Measurements from ENCODE around the gene TRANK1.
"Not testable (repeated sequence)": the region's sequence is repeated elsewhere in the genome, so short reads cannot be mapped to it uniquely, and the experiment has no call there.

Gene TRANK1

GRCh38 chr3:36911990-36912804, 32.7 kb downstream of the TRANK1 start:
- DNase-seq: no peak

DNA sequence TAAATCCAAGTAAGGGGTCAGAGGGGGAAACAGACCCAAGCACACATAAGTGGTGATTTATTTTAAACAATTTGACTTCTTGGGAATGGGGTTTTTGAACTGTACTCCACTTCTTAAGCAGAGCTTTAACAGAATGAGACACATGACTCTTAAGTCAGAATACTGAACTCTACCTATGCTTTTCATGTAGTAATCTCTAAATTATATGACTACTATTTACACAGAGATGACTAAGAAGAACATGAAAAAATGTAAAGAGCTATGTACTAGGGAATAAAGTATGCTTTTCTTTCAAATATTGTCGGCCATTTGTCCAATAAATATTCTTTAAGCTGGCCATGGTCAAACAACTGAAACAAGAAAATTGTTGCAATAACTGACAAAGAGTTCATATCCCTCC, 35.2 kb downstream of the TRANK1 start:
- no peak for DNase-seq

GRCh38 chr3:36909181-36909580, 35.7 kb downstream of the TRANK1 start:
- no peak for DNase-seq

DNA sequence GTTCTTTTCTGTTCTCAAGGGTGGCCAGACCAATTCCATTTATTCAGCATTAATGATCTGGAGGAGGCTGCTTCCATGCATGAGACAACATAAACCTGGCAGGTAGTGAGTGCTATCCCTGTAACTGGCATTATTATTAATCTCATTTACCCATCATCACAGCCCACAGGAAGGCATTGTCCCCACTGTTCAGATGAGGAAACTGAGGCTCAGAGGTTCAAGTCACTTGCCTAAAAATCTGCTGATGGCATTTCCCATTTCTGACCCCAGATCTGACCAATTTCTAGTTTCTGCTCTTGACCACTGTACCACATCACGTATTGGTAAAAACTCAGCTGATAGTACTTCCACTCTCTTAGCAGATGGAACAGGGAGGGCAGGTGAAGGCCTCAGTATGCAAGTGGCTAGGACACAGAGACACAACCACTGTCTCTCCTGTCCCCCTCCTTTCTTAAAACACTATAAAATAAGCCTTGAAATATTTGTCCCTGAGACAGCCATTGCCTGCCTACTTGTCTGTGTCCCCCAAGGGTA, 36.1 kb downstream of the TRANK1 start:
- no peak for DNase-seq

GRCh38 chr3:36907911-36908646, 36.8 kb downstream of the TRANK1 start:
- DNase-seq: no peak

GRCh38 chr3:36906504-36907149, 38.2 kb downstream of the TRANK1 start:
- DNase-seq: no peak

DNA sequence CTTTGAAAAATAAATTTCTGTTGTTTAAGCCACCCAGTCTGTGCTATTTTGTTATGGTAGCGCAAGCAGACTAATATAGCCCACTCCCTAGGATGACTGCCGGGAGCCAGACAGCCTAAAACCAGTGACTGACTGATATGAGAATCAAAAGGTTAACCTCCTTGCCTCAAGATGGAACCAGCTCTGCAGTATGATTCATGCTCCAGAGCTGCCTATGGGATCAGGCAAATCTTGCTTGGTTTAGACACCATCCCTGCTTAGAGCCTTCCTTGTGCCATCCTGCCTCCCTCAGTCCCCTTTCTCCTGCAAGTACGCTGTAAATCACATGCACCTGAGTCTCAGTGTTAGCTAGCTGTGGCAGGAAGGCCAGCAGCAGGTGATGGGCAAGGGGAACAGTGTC, 39.3 kb downstream of the TRANK1 start:
- DNase-seq: no peak

DNA sequence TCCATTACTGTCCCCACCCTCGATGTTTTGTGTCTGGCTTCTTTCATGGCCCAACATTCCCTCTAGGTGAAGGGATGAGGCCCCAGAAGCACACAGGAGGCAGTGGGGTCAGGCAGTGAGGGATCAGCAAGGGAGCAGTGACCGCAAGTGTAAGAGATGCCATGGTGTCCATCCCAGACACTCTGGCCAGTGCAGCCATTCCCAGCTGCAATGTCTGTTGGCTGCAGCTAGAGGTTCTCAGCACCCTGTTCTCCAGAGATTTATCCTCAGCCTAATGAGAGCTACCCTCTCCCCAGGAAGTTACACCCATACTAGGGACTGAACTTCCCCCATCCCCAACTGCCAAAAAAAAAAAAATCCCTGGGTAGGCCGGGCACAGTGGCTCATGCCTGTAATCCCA, 40.2 kb downstream of the TRANK1 start:
- no peak for DNase-seq

DNA sequence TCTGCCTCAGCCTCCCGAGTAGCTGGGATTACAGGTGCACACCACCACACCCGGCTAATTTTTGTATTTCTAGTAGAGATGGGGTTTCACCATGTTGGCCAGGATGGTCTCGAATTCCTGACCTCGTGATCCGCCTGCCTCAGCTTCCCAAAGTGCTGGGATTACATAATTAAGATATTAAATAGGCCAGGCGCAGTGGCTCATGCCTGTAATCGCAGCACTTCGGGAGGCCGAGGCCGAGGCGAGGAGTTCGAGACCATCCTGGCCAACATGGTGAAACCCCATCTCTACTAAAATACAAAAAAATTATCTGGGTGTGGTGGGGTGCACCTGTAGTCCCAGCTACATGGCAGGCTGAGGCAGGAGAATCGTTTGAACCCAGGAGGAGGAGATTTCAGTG, 40.8 kb downstream of the TRANK1 start:
- not testable (repeated sequence) for DNase-seq

- no peak for DNase-seq
Observed at GRCh38 chr3:36903119-36903882, 41.6 kb downstream of the TRANK1 start.

DNA sequence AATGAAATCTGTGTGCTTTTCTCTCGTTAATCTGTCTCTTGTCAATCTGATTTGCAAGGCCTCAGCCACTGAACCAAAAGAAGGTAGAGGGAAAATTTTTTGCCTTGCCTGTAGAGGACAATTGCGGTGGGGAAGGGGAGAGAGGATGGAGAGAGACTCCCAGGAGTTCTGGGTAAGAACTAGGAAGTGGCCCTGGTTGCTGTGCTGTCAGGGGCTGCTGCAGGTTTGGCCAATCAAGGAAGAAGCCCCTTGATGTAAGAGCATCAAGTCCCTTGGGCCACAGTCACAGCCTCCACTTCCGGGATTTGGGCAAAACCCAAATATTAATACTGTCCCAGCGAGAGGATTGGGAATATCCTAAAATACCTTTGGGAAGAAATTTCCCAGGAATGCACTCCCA, 43.3 kb downstream of the TRANK1 start:
- DNase-seq: no peak

DNA sequence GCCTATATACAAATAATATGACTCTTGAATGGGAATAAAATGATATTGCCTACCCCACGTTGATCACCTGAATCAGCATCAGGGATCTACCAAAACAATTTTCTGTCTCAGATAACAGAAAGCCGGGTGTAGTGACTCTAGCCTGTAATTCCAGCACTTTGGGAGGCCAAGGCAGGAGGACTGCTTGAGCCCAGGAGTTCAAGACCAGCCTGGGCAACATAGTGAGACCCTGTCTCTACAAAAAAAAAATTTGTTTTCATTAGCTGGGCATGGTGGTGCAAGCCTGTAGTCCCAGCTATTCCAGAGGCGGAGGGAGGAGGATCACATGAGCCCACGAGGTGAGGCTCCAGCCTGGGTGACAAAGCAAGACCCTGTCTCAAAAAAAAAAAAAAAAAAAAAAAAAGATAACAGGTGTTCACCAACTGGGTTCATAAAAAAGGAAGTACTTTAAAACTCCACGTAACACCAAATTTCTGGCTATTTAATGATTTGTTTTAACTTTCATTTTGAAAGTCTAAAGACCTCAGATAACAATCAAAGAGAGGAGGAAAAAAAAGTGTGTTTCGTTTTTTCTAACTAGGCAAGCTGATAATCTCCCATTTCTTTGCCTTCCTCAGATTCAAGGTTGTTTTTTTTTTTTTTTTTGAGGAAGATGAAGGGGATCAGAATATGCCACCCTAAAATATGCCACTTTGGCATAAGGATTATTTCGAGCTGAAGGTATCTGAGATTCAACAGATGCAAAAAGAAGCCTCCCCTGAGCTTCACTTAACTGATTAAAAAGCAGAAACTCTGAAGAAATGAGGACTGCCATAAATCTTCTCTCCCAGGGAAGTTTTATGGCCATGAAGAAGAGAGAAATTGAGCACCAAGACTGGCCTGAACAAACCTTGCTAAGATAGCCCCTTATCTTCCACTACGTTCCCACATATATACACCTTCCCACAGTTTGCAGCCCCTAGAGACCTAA, 44.1 kb downstream of the TRANK1 start:
- no peak for DNase-seq

DNA sequence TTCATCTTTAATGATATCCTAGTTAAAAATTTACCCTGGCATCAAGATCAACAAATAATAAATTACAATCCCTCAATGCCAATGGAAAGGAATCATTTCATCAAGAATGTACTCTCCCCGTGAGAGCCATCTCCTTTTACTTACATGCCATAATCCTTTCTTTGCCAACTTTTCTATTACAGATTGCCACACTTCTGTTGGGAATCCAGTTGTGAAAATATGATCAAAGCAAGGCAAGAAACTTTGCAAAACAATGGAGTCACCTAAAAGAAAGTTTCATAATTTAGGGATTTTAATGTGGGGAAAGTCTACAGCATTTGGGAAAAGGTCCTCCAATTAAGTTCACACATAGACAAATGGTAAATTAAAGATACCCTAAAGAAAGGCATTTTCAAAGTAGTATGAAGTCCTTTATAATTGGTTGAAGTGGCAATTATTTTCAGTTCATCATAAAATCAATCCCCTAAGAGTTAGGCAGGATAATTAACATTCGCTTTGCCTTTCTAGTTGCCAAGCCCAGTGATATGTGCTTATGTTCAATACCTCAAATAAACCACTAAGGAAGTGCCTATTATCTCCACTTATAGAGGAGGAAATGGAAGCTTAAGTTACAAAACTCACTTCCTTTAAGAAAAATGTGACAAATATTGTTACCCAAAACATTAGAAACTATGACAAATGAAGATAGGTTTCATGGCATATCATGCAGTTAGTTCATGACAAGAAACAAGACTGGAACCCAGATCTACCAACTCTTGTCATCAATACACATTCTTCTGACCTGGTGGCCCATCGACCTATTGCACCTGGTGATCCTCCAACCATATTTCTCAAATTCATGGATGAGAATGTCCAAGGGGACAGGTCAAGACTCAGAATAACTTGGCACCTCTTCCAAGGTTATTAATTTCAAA, 49.1 kb downstream of the TRANK1 start:
- DNase-seq: no peak

- no peak for DNase-seq
Observed at GRCh38 chr3:36894914-36895313, 49.9 kb downstream of the TRANK1 start.

DNA sequence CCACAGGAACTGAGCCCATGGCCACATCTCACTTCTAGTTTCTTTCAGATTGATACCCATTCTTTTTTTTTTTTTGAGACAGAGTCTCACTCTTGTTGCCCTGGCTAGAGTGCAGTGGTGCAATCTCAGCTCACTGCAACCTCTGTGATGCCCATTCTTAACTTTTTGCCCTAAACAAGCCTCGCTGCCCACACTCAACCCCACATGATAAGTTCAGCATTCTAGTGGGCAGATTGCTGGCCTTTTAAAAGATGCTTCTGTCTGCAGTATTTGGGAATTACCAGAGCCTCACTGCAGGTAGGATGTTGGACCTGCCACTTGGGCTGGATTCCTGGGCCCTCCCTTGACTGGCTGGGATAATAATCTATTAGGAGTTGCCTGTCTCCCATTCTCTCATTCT, 51.0 kb downstream of the TRANK1 start:
- DNase-seq: no peak

DNA sequence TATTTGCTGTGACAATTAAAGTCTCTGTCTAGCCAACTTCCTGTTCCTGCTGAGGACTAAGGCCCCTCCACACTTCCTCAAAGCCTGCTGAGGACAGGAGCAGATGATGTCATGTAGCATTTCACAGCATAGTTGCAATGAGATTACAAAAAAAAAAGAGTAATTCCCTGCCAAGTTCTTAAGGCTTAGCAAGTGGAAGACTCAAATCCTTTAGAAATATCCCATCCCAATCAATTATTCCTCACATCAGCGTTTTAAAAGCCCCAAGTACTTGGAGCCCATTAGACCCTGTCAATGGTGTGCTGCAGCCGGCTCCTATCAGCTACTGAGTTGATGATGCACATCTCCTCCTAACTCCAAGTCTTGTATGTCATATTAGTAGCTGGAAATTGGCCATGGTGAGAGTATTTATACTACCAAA, 51.7 kb downstream of the TRANK1 start:
- no peak for DNase-seq

DNA sequence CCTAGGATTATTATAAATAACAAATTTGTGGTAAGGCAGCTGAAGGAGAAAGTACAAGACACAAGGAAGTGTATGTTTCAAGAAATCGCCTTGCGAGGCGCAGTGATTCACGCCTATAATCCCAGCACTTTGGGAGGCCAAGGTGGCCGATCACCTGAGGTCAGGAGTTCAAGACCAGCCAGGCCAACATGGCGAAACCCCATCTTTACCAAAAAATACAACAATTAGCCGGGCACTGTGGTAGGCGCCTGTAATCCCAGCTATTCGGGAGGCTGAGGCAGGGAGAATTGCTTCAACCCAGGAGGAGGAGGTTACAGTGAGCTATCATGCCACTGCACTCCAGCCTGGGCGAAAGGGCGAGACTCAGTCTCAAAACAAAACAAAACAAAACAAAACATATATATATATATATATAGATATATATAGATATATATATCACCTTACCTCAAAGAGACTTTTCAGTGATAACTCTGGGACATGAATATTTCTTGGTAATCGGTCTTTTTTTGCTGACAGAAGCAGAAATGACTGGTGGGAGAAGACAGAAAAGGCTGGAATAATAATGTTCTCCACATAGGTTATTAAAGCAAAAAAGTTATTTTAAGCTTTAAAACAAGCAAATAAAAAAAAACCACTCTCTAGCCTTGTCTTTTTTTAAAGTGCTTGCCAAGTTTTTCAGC, 52.3 kb downstream of the TRANK1 start:
- DNase-seq: no peak

- DNase-seq: no peak
Observed at GRCh38 chr3:36891701-36892160, 53.1 kb downstream of the TRANK1 start.

GRCh38 chr3:36891097-36891496, 53.8 kb downstream of the TRANK1 start:
- DNase-seq: not testable (repeated sequence)

GRCh38 chr3:36890261-36890660, 54.6 kb downstream of the TRANK1 start:
- no peak for DNase-seq

Measured in COR-L47 (cell line).